Stimulated activated CD4-positive, alpha-beta T cell treated with anti-CD3 and anti-CD28 coated beads, Interleukin-1b, Interleukin-23, amount 100 ng/mL, for 4 hours (primary cell): ENCODE results near the gene YPEL2.

ENCODE experiments used
- DNase-seq, 2 donors: peaks; one replicate each; pipeline ENCODE4 v3.0.0-alpha.2; 2020; ENCODE audit warnings: low read depth in 2 of 2

The YPEL2 gene

DNA sequence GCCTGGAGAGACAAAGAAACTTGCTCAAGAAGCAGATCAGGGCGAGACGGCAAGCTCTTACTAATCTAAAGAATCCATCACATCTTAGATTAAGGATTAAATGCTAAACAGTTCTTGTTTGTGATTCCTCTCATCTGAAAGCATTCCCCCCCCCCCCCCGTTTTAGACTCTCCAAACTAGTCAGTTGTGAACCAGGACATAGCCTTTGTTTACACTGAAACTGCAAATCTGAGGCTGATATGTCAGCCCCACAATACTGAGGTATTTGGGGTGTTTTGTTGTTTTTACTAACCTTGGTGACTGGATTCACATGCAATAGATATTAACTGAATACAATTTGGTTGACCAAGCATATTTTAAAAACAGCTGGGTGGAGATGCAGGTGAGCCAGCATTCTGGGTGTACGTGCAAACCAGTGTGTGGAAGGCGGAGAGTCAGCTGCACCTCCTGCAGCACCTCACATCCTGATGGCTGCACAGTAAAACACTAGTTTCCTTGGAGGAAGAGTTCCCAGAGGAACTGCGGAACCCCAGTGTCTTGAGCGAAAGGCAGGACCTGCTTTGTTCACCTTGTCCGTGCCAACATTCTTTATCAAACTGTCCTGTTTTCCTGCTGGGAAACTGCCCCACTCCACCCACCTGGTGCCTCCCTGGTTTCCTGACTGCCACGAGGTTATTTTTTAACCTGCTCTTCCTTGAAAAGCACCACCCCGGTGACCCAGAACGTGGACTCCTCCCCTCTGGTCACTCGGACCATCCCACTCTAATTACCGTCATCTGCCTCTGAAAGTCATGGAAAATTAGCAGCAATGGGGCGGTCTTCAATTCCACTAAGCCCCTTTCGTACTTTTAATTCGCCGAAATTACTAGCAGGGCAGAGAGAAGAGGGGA is 1.2 kb upstream of the YPEL2 start:
- no peak for DNase-seq

DNA sequence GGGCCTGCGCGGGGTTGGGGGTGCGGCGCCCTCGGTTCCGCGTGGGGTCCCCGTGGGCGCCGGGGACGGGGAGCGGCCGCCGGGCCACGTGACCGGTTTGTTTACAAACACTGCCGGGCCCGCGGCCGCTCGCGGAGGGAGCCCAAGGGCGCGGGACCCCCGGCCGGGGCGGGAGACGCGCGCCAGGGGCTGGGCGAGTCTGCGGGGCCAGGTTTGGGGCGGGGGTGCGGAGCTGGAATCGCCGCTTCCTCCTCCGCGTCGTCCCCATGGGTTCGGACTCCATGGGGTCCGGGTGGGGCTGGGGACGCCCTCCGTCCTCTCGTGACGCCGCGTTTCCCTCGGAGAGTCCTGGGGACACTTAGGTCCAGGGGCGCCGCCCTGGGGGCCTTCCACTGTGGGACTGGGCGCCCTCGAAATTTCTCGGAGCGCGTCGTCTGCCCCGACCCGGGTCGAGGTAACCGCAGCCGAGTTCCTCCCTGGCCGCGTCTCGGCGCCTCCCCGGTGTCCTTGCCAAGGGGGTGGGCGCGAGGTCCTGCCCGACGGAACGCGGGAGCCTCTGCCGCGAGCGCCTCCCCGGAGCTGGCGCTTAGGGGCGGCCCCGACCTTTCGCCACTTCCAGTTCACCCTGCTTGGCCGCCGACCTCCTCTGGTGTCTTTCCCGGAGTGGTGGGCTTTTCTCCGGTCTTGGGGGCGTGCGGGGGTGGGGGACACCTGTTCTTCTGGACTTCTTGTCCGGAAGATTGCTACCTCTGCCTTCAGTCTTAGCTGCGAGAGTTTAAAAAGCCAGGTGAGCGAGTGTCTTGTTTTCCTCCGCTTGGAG is 684 bp downstream of the YPEL2 start:
- DNase-seq = no peak

DNA sequence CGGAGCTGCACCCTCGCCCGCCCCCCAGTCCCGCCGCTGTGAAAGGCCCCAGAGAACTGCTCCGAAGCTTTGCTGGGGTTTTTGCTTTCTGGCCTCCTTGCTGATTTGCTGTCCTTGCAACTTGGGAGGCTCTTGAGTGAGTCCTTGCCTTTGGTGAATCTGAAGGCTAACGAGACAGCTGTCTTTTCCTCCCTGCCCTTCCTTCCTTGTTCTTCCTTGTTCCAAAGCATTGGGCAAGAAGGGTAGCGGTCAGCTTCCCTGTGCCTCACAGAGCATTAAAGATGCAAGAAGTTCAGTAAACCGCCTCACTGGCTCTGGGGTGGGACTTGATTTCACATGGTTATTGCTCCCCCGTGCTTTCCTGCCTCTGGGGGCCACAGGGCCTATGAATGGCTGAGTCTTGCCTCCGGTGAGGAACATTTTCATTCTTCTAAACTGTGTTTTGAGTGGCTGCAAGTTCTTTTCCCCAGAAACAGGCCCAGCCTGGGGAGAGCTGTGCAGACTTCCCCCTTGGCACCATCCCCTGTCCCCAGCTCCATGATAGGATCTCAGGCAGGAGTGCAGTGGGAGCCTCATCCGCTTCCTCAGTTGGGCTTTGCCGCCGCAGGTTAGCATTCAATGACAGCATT is 1.4 kb downstream of the YPEL2 start:
- DNase-seq = no peak

DNA sequence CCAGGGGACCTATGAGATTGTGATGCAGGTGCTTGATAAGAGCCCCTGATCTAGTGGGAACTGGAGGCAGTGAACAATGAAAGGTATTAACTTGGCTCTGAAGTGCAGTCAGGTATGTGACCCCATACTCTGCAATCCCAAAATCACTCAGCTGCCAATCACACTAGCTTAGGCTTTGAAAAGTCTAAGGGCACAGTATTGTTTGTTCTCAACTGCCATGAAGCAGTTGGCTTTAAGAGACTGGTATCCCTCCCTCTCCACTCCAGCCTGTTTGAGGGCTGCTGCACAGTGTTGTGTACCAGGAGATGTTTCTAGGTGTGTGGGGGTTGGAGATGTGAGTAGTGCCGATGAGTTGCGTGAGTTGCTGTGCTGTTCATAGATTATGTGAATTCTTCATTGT is 2.4 kb downstream of the YPEL2 start:
- no peak for DNase-seq

DNA sequence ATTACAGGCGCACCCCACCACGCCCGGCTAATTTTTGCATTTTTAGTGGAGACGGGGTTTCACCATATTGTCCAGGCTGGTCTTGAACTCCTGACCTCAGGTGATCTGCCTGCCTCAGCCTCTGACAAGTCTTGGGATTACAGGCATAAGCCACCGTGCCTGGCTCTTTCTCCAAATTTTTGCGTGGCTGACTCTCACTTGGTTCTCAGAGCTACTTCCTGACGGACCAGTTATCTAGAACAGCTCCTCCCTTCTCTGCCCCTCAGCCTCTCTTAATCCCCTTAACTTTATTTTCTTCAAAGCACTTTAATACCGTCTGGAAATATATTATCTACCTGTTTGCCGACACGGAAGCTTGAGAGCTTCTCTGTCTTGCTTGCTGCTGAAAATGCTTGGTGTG is 4.2 kb downstream of the YPEL2 start:
- no peak for DNase-seq

DNA sequence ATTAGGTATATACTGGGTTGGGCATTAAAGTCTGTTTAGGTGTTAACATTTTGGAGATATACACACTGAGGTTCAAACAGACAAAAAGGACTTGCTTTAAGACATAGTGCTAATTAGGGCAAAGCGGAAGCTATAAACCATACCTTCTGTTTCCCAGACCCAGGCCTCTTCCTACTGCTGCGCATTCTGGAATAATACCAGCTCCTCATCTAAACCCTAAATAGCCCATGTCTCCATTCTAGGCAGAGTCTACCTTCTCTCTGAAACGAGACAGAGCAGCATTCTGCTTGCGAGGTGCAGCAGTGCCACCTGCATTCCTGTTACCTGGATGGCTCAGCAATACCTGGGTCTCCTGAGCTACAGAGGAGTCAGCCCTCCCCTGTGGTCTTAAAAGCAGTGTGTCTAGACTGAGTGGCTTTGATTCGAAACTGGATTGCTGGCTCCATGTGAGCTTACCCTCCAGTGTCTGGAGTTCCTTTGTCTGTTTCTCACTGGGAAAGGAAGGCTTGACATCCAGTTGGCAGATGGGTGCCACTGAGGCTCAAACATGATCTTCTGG is 6.4 kb downstream of the YPEL2 start:
- no peak for DNase-seq

DNA sequence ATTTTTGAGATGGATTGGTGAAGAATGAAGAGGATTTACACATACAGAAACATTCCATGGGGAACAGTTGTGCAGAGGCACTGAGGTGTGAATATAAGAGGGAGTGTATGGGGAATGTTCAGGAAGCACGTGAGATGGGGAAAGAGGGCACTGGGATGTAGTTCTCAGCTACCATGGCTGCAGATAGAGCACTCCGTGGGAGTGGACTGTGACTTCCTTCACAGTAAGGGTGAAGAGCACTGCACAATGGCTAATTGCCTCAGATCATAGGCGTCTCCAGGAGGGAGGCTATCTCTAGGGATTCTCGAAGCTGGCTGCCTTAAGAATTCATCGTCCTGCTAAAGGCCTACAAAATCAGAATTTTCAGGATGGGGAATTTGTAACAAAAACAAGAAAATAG is 7.0 kb downstream of the YPEL2 start:
- no peak for DNase-seq

DNA sequence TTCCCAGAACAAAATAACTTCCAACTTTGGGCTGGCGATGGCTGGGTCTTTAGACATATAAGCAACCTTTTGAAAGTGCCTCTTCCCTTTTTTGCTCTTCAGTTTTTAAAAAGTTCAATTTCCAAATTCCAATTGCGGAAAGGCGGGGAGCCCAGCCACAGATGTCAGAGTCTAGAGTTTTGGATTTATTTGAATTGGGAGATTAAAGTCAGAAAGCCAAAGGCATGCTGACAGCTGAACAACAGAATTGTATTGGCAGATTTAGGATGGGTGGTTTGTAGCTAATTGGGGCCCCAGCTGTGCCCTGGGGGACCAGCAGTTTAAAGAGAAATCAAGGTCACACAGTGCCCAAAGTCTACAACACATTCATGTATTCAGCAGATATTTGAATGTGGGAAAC is 10.5 kb downstream of the YPEL2 start:
- no peak for DNase-seq

DNA sequence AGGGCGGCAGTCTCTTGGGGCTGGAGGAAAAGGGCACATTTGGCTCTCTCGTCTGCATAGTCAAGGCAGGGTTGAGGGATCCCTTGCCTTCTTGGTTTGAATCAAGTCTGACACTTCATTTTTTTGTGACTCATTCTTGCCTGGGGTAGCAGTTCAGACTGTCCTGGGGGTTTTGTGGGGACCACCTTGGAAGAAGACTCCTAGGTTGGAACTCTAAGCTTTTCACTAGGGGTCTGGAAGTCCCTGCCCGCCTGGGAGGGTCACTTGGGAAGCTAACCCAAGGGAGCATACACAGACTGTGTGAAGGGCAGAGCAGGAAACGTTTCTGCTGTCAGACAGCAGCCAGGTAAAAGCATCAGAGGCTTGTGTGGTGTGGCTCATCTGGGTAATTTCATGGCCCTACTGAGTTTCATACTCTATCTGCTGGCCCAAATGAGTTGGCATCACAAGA is 11.3 kb downstream of the YPEL2 start:
- DNase-seq = no peak

DNA sequence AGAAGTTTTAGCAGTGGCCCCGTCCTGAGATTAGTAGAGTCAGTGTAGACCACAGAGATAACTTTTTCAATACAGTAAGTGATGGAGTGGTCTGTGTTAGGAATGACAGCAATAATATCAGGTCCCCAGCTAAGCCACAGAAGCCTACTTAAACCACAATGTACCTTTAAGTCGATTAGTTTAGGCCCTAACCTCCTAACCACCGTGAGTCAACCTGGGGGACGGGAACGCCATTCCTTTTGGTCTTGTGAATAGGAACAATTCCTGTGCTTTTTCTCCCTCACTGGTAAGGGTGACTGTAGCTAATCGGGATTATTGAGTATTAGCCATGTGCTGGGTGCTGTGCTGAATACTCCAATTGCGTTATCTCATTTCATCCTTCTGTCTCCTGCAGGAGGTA is 14.0 kb downstream of the YPEL2 start:
- no peak for DNase-seq

DNA sequence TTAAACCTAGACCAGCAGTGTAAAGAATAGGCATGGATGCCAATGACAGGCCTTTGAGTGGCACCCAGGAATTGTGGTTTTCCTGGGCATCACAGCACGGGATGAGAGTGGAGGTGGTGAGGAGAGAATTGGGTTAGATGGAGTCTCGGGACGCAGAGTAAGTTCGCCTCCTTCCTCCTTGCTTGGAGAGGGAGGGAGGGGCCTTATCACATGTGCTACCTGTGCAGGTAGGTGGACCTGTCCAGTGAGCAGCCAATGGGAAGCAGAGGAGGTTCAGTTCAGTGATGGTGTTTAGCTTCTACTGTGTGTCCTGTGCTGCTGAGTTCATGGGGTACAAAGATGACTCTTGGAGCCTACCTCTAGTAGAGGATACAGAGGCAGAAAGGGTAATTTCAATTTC is 14.9 kb downstream of the YPEL2 start:
- DNase-seq = no peak

DNA sequence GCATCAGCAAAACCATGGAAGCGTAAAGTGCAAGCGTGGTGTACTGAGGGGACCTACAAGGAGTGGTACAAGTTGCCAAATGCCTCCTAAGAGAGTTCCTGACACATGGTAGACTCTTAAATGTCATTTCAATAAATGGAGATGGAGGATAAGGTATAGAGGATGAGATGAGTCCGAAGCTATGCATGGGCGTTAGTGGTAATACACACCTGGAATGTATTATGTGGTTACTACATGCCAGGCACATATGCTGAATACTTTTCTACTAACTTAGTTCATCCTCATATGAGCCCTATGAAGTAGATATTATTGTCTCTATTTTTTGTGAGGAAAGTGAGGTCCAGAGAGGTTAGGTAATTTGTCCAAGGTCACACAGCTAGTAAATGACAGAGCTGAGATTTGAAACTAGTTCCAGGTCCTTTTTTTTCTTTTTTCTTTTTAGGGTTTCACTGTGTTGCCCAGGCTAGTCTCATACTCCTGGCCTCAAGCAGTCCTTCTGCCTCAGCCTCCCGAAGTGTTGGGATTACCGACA is 15.5 kb downstream of the YPEL2 start:
- DNase-seq = no peak

DNA sequence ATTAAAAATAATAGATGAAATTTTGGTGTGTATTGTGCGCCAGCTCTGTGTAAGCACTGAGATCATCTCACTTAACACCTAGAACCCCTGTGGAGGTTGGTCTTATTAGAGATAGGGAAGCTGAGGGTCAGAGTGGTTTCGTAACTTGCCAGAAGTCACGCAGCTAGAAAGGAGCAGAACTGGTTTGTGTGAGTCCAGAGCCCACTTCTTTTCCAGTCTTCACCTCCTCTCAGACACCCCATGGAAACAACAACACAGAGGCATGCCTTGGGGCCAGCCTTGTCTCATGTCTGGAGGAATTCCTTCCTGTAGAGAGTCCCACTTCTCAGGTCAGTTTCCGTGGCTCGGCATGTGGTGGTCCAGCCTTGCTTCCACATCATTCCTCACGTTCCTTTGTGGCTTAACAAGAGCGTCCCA is 16.5 kb downstream of the YPEL2 start:
- no peak for DNase-seq

DNA sequence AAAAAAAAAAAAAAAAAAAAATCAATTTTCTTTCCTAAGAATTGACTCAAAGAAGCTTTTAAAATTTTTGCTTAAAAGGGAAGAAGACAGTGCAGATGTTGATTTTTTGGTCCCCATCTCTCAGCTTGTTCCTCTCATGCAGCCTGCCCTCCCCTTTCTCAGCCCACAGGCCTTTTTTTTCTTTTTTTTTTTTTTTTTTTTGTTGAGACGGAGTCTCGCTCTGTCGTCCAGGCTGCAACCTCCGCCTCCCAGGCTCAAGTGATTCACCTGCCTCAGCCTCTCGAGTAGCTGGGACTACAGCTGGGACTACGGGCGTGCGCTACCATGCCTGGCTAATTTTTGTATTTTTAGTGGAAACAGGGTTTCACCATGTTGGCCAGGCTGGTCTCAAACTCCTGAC is 17.7 kb downstream of the YPEL2 start:
- DNase-seq = no peak

DNA sequence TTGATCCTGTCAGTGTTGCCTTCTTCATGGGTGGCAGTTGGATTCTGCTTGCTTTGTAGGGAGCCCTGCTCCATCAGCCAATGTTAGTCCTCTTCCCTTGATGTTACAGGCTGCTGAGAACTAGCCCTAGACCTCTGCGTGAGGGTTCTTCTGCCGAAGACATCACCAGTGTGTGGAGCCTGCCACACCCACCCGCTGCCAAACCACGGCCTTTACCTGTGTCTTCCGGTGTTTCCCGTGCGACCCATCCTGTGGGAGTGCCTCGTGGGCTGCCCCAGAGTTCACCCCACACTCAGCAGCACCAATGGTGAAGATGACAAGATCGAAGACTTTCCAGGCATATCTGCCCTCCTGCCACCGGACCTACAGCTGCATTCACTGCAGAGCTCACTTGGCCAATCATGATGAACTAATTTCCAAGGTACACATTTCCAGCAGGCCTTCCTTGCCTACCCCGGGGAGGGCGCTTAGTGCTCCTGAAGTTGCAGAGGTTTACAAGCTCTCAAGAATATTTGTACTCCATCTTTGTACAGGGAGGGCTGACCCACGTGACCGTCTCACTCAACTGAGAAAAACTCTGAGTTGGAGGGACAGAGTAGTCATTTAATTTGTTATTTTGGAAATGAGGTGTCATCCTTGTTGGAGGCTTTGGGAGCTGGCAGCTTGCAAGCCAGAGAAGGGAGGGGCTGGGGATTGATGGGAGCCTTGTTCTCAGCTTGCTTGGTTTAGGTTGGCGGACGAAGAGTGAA is 21.8 kb downstream of the YPEL2 start:
- DNase-seq = no peak

DNA sequence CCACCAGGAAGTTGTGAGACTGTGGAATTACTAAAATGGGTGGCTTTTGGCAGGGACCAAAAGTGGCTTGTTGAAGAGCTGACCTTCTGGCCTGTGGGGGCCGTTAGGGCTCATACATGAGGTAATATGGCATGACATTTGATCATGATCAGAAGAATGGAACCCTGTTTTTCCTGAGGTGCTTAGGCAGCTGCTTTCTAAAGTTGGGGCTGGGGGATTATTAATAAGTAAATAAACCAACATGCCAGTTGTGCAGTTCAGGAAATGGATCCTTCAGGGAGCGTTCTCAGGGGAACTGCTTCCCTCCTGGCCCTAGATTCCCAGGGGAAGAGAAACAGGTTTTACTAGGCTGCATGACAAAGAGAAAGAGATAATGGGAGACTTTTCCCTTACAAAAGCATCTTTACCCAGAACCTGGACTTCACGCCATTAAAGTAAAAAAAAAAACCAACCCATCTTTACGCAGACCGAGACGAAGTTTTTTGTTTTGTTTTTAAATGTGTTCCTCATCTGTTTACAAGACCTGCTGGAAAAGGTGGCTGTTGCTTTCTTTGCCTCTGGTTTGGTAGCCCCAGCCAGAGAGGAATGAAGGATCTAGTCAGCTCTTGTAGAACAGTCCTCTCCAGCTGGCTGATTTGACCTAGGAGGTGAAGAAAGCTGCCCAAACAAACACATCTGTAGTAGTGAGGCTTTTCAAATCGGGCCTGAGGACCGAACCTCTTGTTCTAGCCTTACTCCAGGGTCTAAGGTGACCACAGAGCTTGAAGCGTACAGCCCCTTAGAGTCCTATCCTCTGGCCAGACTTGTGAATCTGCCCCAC is 22.7 kb downstream of the YPEL2 start:
- no peak for DNase-seq

DNA sequence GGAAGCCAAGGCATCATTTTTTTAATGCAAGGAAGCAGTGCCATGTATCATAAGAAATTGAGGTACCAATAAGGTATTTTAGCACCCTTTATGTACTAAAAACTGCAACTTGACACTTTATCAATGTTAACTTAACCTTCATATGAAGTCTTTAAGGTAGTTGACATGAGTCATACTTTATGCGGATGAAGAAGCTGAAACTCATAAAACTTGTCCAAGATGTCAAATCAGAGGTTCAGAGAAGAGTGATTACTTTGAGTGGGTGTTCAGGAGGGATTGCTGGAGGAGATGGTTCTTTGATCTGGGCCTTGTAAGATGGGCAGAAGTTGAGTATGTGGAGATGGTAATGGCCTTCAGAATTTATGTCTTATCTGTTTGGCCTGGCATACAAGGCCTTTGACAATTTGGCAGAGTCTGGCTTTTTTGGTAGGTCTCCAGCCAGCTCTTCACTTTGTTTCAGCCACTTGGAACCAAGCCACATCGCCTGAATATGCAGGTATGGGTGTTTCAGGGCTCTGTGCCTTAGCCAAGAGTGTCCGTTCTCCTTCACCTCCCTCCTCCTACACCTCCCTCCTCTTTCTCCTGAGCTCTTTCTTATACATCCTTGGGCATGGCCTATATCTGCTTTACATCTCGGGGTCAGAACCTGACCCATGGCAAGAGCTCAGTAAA is 23.7 kb downstream of the YPEL2 start:
- DNase-seq = no peak

DNA sequence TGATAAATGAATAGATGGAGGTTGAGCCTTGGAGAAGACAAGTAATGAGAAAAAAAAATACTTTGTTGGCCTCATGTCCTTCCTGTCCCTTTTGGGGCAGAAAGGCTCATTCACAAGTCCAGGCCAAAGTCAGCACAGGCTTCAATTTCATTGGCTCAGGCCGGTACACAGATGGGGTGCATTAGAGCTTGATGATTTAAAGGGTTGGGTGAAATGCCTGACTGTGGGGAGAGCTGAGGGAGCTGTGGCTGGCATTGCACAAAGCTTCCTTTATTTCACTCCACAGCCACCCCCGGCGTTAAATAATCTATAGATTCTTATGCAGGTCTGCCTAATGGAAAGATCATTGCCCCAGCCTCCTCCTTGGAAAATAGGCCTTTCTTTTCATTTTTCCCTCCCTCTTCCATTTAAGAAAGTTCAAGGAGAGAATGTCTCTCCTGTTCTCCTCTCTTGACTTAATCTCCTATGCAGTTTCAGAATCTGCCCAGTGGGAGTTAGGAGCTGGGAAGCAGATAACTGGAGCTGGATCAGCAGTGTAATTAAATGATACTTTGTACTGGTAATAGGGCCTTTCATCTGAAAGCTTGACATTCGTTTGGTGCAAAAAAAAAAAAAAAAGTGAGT is 24.4 kb downstream of the YPEL2 start:
- no peak for DNase-seq

DNA sequence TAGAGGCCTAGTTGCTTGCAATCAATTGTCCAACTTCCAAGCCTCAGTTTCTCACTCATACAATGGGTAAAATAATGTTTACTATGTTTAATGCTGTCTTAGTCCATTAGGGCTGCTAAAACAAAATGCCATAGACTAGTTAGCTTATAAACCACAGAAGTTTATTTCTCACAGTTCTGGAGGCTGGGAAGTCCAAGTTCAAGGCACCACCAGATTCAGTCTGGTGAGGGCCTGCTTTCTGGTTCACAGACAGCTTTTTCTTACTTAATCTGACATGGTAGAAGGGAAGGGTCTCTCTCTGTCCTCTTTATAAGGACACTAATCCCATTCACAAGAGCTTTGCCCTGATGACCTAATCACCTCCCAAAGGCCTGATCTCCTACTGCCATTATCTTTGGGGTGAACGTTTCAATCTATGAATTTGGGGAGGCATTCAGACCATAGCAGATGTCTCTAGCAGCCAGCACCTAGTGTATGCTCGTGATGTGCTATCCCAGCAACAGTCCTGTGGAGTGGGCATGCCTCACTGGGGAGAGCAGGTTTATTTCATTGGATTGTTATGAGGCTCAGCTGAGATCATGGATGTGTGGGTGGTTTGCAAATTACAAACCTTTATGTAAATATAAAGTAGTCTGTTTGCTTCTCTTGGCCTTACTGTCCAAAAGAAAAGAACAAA is 25.2 kb downstream of the YPEL2 start:
- DNase-seq = no peak
